Hematopoietic multipotent progenitor cell treated with erythropoietin and hydrocortisone succinate and interleukin-3 and kit ligand, for 6 days (in vitro differentiated cells): ENCODE data around the gene ADTRP.

ENCODE experiments used
- DNase-seq: peaks from one replicate; pipeline ENCODE4 v3.0.0-alpha.2; 2015

ADTRP gene

DNA sequence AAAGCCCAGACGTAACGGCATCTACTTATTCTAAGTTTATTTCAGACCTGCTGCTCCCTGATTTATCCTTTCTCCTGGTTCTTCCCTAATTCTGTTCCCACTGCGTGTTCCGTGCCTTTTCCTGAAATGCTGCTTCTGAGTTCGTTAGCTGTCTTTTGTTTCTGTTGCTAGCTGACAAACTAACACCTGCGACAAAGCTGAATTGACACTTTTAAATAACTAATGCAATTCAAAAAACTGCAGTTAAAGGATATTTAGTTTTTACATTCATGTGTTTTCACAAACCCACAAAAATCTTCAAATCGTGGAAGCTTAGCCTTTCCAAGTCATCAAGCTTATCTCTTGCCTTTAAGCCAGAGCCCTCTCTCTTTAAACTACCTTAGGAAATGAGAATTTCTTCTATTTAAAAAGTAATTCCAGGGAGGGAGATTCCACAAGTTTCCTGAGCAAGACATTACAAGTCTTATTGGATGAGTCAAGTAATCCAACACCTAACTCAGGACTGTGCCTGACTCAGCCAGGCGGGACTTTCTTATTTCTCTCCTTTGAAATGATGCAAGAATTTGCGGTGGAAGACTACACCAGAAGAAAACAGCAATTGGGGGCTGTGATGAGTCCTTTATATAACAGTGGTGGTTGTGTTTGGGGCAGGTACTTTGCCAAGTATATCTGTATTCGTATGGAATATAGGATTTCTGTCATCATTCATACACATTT is 6.3 kb downstream of the ADTRP start:
- no peak for DNase-seq

GRCh38 chr6:11771473-11772048 is 7.0 kb downstream of the ADTRP start:
- DNase-seq: no peak

DNA sequence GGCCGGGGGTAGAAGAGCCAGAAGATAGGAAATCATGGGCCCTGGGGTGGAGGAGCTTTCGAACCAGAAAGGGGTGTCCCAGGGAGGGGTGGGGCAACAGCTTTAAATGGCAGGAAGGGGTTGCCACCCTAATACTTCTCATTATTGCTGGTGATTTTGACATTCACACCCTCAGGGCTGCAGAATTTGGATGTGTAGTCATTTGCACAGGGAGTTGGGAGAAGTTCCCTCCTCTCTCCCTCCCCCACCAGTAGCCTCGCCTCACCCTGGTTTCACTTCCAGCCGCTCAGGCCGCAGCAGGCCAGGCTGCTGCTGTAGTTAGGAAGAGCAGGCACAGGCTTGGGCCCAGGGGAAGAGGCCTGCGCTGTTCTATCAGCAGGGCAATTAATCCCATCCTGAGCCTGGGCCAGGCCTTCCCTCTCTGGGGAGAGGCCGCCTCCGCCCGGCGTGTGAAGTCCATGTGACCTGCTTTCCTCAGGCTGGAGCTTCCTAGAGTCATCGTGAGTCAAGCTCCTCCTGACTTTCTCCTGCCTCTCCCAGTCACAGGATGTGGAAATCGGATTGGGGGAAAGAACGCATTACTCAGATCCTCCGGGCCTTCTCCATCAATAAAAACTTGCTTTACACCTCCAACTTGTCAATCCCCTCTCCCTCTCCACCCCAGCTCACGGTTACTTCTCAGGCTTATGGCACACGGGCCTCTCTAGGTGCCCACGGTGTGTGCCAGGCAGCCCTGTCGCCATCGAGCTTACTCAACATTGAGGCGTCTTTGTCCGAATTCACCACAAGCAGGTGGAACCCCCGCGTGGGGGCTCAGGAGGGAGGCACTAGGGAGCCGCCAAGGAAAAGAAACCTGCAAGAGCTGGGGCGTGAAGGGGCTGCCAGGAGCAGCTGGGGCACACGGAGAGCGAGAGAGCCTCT is 7.8 kb downstream of the ADTRP start:
- no peak for DNase-seq

GRCh38 chr6:11769811-11770545 is 8.6 kb downstream of the ADTRP start:
- no peak for DNase-seq

DNA sequence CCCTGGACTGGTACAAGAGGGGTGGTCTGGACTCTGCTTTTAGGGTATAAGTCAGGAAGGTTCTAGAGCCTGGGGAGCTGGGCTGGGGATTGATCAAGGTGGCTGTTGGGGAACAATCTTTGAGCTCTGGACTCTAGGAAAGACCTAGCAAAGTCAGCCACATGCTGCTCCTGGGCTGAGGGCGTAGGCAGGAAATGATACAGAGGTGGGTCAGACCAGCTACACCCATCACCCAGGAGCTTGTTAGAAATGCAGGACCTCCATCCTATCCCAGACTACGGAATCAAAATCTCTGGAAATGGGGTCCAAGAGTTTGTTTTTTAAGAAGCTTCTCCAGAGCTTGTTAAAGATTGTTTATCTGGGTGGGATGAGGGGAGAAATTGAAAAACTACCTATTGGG is 9.4 kb downstream of the ADTRP start:
- DNase-seq: no peak

DNA sequence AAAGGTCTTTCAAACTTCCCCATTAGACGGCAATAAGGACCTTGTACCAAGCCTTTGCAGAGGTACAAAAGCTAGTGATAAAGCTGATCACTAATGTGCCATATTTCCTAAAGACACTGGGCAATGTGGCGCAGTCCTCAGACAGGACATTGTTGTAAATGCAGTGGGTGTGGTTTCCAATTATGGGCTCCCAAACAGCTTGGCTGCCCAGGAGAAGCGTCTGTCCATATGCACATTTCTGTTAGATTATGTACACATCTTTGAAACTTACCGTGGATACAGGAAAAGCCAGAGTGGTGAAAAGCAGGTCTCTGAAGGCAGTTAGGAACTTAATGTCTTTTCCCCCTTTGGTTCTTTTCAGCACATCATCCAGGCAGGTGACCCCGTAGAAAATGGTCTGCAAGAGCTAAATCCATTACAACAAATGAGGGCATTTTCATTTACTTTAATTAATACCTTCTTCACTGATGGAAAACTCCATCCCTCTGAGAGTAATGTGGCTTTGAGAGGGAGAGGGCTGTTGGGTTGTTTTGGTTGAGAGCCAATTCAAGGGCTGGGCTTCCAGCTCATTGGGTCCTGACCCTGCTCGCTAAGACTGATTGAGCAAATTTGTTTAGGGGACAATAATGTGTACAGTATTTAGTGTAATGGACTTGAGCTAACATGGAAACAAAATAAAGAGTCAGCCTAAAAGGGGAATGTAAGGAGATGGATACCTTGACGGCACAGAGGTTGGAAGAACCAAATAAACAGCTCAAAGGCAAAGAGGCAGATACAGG is 10.4 kb downstream of the ADTRP start:
- DNase-seq: no peak

- DNase-seq: no peak
Observed at GRCh38 chr6:11767458-11767857, 11.1 kb downstream of the ADTRP start.

GRCh38 chr6:11766589-11767450 is 11.8 kb downstream of the ADTRP start:
- no peak for DNase-seq

- DNase-seq: no peak
Observed at GRCh38 chr6:11766043-11766442, 12.6 kb downstream of the ADTRP start.

GRCh38 chr6:11764250-11764604 is 14.4 kb downstream of the ADTRP start:
- no peak for DNase-seq

GRCh38 chr6:11763460-11764249 is 14.9 kb downstream of the ADTRP start:
- no peak for DNase-seq

DNA sequence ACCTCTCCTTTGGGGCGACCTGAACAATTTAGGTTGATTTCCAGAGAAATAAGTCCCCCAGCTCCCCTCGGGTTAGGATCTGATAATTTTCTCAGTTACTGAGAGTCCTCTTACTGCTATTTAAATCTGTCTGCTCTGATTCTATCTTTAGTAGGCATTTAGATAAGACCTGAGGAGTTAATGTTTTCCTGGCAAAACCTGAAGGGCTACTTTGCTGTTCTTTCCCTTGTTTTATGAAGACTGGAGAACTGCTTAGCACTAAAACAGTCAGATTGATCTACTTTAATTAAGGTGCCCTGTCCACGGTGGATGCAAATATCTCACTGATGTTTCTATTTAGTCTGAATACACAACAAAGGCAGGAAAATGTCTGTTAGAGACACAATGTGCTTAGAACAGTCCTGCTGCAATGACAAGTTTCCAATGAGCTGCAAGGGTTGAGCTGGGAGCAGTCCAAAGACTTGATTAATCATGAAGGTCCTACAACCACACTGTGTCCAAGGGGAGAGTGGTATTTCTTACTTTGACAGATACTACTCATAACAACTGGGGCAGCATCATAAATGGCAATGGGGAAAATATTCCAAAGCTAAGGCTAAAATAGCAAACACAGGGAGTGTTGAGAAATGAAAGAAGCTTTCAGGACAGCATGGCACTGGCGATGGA is 15.7 kb downstream of the ADTRP start:
- no peak for DNase-seq

DNA sequence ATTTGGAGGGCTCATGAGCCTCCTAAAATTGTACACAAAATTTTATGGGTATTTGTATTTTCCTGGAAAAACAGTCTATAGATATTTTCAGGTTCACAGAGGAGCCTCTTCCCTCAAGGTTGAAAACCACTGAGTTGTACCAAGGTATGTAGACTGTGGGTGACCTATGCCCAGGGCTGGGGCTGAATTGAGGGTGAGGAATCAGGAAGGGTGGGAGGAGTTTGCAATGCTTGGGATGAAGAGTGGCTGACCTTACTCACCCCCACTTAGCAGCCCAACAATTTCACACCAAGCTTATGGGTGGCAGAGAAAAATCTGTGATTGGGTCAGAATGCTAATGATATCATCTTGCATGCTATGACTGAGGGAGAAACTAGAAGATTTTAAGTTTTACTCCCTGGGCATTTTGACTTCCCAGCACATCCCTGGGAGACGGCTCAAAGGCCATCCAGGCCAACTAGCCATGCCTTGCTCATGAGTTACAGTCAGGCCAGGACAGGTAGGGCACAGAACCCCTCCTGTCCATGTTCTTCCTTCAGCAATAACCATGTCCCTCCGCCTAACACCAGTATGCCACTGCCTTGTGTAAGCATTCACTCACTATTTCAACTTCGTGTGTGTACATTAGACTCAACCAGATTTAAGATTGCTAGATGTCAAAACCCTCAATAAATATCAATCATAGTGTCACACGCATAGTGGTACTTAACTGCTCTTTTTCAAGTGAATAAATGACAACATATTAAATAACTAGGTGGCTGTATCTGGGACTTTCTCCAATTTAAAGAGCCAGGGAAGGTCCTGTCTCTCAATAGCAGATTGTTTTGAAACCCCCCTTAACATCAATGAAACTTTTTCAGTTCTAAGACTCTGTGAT is 16.6 kb downstream of the ADTRP start:
- DNase-seq: no peak

DNA sequence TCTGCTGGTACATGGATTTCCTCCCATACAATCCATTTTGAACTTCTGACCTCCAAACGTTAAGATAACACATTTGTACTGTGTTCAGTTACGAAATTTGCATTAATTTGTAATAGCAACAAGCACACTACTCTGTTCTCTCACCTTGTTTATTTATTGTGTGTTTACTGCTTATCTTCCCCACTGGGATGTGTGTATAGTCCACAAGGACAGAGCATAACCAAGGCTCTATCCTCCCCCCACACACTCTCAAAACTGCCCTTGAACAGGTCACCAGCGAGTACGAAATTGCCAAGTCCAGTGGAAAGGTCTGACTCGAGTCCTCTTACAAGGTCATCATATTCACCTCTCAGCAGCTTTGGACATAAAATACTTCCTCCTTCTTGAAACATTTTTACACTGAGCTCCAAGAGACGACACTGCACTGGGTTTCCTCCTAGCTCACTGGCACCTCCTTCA is 18.6 kb downstream of the ADTRP start:
- DNase-seq: no peak

DNA sequence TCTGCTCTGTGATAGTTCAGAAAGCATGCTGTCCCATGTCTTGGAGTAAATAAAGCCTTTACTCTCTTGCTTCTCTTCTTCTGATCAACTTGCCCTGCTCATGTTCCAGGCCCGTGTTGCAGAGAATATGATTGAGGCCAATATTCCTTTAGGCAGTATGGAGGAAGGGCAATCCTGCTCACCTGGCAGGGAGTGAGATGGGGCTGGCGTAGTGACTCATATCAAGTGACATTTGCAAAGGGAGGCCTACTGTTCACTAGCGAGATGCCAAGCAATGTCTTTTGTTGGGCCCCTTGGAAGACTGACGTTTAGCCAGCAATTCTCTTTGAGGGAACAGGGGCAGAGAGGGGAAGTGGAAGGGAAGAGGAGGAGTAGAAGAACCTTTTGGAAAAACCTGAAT is 19.7 kb downstream of the ADTRP start:
- no peak for DNase-seq

GRCh38 chr6:11756726-11757125 is 21.9 kb downstream of the ADTRP start:
- DNase-seq: no peak

GRCh38 chr6:11756292-11756691 is 22.3 kb downstream of the ADTRP start:
- no peak for DNase-seq

DNA sequence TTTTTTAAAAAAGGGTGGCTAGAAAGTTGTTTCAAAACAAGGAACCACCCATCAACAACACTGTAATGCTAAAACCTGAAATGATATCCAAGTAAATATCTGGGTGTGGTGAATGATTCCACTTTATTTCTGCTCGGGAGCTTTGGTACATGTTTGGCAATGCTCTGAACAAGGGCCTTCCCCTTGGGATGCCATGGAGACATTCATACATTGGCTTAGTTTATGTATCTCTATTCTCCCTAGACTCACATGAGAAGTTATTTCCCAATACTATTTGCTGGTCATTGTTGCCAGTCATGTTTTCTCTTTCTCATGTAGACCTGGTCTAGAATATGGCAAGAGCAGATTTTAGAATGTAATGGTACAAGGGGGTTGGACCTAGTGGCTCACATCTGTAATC is 22.9 kb downstream of the ADTRP start:
- DNase-seq: no peak
